Stimulated activated CD4-positive, alpha-beta T cell treated with anti-CD3 and anti-CD28 coated beads, Interleukin-1b, Interleukin-23, amount 100 ng/mL, for 48 hours (primary cell): ENCODE measurements around the gene CTSE.

ENCODE experiments used
- DNase-seq: peaks from one replicate; pipeline ENCODE4 v3.0.0-alpha.2; 2020

Gene CTSE

DNA sequence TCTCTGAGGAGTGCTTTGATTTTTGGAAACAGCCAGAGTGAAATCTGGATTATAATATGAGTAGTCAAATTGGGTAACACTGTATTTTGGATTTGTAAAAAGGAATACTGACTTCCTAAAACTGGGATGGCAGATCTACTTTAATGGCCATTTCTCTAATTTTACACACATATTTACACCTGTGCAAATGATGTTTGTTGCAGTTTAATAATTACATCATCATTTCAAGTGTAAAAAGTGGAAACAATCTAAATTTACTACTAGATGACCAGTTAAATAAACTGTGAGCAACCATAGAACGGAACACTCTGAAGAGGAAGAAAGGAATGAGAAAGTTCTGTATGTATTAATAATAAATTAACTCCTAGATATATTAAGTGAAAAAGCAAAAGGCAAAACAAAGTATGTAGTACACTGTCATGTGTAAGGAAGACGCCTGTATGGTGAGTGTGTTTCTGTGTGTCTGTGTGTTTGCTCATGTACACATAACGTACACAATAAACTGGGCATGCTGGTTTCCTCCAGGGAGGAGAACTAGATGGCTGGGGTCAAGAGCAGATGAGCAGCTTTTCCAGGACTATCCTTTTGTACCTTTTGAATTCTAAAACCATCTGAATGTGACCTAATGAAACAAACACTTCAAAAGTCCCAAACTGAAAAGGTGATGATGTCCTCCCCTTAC, 26.4 kb upstream of the CTSE start:
- DNase-seq: no peak

GRCh38 chr1:206049293-206049692, 25.6 kb upstream of the CTSE start:
- DNase-seq: no peak

- no peak for DNase-seq
Measured at GRCh38 chr1:206048582-206048981, 24.9 kb upstream of the CTSE start.

DNA sequence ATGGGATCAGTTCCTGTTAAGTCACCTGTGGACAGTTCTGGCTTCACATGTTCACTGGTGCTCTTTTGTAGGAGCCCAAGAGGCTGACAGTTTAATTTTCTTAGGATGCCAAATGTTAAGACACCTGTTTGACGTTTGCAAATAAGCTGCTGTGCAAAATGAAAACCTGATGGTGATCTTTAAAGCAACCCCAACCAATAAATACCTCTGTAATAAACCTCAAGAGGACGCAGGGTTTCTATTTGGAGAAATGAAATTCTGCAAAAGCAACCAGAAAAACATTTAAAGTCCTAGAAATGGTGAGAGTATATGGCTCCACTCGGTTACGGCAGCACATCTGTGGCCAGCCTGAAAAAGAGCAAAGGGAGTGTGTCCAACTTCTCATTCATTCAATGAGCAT, 23.6 kb upstream of the CTSE start:
- no peak for DNase-seq

- no peak for DNase-seq
Measured at GRCh38 chr1:206041640-206042039, 17.9 kb upstream of the CTSE start.

DNA sequence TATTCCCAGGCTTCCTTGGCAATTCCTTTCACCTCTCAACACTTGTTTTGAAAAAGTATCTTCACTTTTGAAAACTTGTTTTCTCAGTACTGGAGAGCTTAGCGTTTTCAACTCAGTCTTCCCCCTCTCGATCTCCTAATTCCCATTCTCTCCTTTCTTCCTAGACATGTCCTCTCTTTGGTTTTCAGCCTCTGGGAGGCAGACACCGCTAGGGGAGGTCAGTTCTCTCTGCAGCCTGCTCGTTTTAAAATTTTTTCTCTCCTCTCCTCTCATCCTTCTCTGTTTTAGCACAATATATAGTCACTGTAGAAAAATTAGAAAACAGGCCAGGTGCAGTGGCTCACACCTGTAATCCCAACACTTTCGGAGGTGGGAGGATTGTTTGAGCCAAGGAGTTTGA, 16.6 kb upstream of the CTSE start:
- no peak for DNase-seq

- no peak for DNase-seq
Measured at GRCh38 chr1:206039046-206039973, 15.6 kb upstream of the CTSE start.

- DNase-seq: no peak
Measured at GRCh38 chr1:206037581-206037980, 13.9 kb upstream of the CTSE start.

- DNase-seq: no peak
Measured at GRCh38 chr1:206036663-206037455, 13.2 kb upstream of the CTSE start.

- no peak for DNase-seq
Measured at GRCh38 chr1:206035027-206035426, 11.3 kb upstream of the CTSE start.

- DNase-seq: no peak
Measured at GRCh38 chr1:206032380-206033140, 8.9 kb upstream of the CTSE start.

- DNase-seq: peak; percentile 63
Measured at GRCh38 chr1:206030714-206031113, 7.0 kb upstream of the CTSE start.

- no peak for DNase-seq
Measured at GRCh38 chr1:206030191-206030590, 6.5 kb upstream of the CTSE start.

DNA sequence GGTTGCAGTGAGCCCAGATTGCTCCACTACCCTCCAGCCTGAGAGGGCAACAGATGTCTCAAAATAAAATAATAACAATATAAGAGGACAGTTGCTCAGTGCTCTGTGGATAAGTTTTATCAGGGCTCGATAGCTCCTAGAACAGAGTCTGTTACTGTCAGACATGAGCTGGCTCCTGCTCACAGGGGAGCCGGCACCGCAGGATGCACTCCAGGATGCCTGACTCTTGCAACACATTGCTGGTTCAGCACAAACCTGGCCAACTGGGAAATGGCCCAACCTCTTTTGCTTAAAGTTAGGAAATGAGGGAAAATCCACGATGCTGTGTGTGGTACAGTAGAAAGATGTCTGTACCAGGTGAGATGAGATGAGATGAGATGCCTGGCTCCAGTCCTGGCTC, 5.8 kb upstream of the CTSE start:
- DNase-seq: no peak

GRCh38 chr1:206025283-206025820, 1.7 kb upstream of the CTSE start:
- DNase-seq: no peak

DNA sequence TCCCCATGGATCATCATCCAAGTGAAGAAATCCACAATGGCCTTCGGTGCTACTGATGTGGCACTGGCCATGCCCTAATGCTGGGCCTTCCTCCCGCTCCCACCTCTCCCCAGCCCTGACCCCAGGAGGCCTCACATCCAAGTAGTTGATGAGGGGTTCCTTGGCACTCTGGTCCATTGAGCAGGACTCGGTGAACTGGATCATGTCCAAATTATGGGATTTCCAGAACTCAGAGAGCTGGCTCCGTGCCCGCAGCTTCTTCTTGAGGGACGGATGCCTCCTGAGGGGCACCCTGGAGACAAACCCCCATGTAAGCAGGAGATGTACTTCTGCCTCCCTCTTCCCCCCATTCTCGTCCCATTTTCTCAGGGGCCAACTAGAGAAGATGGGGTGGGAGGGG, 929 bp downstream of the CTSE start:
- DNase-seq: no peak

- no peak for DNase-seq
Measured at GRCh38 chr1:206021626-206022365, 1.9 kb downstream of the CTSE start.

DNA sequence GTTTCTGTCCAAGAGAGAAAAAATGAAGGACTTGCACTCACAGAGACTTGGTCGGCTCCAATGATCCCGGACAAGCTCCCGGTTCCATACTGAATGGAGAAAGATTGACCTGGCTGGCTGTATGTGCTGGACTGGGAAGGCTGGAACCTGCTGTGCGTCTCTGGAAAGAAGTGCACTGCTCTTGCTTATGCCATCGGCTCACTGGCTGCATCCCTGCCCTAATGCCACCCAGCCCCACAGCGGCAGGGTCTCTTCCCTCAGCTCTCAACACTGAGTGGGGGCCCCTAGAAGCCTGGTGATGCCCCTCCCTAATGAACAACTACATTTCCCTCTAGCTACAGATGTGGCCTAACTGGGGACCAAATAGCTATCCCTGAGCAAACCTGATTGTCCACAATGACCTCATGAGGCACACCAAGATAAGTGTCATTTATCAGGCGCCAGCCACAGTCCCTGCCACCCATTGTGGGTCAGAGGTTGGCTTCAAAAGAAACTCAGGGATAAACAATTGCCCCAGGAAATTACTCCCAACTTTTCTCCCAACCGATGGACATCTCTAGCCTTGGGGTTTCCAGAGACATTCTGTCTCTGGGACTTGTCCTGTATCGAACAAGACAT, 2.6 kb downstream of the CTSE start:
- no peak for DNase-seq

GRCh38 chr1:206020393-206021007, 3.2 kb downstream of the CTSE start:
- no peak for DNase-seq

DNA sequence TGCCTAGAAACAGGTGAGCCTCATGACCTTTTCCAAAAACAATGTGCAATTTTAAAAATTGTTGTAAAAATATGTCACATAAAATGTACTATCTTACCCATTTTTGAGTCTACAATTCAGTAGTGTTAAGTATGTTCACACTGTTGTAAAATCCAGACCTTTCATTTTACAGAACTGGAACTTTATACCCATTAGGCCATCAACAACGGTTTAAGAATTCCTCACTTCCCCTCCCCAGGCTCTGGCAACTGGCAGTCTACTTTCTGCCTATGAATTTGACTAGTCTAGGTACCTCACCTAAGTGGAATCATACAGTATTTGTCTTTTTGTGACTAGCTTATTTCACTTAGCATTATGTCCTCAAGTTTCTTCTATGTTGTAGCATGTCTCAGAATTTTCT, 8.6 kb downstream of the CTSE start:
- DNase-seq: no peak

DNA sequence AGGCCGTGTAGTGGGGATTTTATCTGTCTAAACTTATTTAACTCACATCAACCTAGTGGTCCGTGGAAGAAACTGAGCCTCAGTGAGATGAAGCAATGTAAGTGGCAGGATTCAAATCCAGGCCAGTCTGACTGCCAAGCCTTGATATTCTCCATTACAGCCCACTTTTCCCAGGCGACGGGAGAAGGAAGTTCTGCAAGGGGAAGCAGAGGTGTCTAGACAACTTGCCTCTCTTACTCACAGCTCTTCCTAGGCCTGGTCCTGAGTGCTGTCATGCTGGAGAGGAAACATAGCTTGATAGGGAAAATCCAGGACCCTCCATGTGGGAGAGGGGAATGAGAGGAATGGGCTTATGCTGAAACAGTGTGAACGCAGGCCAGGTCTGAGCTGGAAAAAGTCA, 9.1 kb downstream of the CTSE start:
- no peak for DNase-seq
